GM12875 (cell line): Measurements from ENCODE around the gene NAV1.
"Not testable (repeated sequence)": the region's sequence is repeated elsewhere in the genome, so short reads cannot be mapped to it uniquely, and the experiment has no call there.

Experiments used
- H3K4me3 ChIP-seq: one replicate; pipeline ENCODE4 v1.5.1; 2011; ENCODE audit warnings: low read depth, low read length, control low read depth
- TF ChIP-seq, protein P1 (sequence below): IDR thresholded peaks from 2 replicates; pipeline ENCODE4 v1.5.1; 2011; ENCODE audit warnings: low read depth, mild to moderate bottlenecking, control low read depth, inconsistent platforms, low read length, moderate library complexity, borderline replicate concordance; ENCODE audit not compliant: insufficient read depth

NAV1 gene, protein sequence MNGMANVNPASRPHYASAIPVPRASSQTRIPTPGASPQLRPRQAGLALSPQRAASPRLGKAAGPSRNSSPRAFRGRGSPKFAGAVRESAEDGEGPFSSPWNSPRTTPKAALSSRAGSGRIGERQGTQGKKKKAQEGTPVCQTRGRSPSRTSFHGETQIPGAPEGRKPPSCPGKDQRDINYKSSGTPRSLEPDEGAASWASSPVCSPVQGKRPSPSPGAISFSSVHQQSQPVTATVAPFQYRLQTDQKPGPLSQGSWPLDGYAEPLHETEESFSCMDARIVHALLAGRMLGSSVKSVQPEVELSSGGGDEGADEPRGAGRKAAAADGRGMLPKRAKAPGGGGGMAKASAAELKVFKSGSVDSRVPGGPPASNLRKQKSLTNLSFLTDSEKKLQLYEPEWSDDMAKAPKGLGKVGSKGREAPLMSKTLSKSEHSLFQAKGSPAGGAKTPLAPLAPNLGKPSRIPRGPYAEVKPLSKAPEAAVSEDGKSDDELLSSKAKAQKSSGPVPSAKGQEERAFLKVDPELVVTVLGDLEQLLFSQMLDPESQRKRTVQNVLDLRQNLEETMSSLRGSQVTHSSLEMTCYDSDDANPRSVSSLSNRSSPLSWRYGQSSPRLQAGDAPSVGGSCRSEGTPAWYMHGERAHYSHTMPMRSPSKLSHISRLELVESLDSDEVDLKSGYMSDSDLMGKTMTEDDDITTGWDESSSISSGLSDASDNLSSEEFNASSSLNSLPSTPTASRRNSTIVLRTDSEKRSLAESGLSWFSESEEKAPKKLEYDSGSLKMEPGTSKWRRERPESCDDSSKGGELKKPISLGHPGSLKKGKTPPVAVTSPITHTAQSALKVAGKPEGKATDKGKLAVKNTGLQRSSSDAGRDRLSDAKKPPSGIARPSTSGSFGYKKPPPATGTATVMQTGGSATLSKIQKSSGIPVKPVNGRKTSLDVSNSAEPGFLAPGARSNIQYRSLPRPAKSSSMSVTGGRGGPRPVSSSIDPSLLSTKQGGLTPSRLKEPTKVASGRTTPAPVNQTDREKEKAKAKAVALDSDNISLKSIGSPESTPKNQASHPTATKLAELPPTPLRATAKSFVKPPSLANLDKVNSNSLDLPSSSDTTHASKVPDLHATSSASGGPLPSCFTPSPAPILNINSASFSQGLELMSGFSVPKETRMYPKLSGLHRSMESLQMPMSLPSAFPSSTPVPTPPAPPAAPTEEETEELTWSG (N-terminal part only)

DNA sequence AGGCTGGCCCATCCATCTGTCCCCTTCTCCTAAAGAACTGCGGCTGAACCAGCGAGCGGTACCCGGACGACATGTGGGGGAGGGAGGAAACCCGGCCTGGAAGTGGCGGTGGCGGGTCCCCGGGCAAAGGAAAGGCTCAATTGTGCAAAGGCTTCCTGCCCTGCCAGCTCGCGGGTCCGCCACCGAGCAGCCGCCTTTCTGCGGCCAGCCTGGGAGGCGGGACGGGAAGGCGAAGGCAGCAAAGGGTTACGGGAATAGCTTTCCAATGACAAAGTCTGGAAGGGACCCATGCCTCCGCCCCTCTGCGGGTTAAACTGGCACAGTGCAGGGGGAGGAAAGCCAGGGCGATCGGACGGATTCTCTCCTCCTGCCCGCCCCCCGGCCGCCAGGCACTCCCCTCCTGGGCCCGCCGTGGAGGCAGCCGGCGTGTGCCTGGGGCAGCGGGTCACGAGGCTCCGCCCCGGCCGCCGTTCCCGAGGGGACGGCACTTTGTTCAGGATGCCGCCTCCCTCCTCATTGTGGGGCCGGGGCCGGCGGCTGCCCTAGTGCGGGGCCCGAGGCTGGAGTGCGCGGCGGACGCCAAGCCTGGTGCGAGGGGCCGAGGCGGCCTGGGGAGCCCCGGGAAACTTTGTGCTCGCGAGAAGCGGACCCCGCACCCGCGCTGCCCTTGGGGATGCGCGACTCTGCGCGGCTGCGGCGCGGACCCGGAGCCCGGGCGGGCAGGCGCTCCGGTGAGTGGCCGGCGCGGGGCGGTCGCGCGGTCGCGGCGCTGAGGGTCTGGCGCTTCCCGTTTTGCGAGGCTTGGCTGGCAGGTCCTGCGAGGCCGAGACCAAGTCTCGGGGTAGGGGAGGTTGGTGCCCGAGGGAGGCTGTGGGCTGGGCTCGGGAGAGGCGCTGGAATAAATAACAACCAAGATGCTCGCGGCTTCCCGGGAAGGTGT, at the start of gene NAV1:
NAV1 (plus strand) TSS at position 516 of the 940 bp plus-strand sequence. CDS start 83,758 bp downstream, outside the sequence.
- TF ChIP-seq, protein P1, sequence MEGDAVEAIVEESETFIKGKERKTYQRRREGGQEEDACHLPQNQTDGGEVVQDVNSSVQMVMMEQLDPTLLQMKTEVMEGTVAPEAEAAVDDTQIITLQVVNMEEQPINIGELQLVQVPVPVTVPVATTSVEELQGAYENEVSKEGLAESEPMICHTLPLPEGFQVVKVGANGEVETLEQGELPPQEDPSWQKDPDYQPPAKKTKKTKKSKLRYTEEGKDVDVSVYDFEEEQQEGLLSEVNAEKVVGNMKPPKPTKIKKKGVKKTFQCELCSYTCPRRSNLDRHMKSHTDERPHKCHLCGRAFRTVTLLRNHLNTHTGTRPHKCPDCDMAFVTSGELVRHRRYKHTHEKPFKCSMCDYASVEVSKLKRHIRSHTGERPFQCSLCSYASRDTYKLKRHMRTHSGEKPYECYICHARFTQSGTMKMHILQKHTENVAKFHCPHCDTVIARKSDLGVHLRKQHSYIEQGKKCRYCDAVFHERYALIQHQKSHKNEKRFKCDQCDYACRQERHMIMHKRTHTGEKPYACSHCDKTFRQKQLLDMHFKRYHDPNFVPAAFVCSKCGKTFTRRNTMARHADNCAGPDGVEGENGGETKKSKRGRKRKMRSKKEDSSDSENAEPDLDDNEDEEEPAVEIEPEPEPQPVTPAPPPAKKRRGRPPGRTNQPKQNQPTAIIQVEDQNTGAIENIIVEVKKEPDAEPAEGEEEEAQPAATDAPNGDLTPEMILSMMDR = no peak

DNA sequence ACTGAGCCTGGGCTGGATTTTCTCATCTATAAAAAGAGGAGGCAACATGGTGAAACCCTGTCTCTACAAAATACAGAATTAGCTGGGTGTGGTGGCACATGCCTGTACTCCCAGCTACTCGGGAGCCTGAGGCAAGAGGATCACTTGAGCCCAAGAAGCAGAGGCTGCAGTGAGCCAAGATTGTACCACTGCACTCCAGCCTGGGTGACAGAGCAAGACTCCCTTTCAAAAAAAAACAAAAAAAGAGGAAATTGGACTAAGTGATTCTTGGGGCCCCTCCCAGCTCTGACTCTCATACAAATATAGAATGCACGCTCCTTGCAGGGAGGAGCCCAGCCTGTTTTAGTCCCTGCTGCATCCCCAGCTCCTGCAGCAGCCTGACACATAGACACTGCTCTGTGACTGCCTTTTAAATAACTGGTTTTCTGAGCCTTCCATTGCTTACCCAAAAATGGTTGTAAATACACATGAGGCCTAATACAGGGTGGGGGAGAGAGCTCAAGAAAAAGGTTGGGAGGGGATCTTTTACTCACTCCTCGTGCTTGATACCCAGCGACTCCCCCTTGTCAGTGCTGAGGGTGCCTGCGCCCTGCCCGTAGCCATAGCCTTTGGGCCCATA, 49.2 kb upstream of the NAV1 start:
- TF ChIP-seq, protein P1 = no peak
- no peak overlapping the region for H3K4me3 ChIP-seq

More for the DNA sequence above, at the start of gene NAV1:
- H3K4me3 ChIP-seq = no peak within 1 kb of the TSS

DNA sequence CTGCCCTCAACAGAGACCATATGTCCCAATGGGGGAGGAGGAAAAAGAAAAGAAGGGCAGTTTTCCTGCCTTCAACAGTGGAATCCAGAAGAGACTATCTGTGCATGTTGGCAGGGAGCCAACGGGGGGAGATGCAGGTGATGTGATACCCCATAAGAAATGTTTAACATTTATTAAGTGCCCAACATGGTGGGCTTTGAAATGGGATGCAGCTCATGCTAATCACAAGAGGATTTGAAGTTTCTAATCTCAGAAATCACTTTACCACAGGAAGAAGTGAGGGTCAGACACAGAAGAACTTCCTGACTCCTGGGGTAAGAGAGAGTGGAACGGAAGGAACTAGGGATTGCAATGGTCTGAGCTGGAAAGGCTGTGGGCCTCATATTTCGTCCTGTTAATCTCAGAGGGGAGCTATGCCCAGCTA, 48.2 kb upstream of the NAV1 start:
- no peak overlapping the region for H3K4me3 ChIP-seq
- TF ChIP-seq, protein P1 = no peak

DNA sequence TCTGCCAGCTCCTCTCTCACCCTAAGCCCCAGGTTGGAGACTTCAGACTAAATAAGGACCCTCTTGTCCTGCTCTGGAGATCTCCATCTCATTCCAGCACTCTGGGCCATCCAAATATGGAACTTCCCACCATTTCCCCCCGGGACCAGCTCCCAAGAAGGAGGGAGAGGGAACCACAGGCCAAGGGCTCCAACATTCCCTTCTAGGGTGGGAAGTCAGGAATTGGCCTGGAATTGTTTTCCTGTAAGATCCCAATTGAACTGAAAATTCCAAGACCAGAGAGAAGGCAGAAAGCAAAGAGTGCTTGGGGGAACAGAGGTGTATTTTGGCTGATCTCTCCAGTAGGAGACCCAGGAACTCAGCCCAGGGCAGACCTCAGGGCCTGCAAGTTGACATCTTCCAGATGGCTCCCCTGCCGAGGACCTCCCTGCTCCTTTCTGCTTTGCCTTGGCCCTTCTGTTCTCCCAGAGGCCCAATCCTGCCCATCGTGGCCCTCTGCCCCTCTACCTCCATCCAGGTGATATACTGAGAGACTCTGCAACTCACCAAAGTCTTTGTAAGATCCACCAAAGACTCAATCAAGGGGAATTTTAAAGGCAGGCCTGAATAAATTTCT, 46.9 kb upstream of the NAV1 start:
- no peak overlapping the region for H3K4me3 ChIP-seq
- TF ChIP-seq, protein P1 = no peak

DNA sequence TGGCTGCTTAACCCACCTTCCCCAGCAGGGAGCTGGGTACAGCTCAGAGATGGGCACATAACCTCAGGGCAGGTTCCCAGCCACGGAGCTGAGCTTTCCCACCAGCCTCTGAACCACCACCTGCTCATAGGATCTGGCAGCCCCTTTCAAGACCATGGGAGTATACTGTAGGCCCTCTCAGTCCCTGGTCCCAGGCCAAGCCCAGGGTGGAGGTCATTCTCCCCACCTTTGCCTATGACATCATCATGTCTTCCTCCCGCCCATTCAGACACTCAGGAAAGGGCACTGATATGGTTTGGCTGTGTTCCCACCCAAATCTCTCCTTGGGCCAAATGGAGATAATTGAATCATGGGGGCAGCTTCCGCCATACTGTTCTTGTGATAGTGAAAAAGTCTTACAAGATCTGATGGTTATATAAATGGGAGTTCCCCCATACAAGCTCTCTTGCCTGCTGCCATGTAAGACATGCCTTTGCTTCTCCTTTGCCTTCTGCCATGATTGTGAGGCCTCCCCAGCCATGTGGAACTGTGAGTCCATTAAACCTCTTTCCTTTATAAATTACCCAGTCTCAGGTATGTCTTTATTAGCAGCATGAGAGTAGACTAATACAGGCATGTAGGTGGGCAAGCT, 45.8 kb upstream of the NAV1 start:
- not testable (repeated sequence) for H3K4me3 ChIP-seq
